GM06990 (cell line): ENCODE data around the gene DNMT3A.

Experiments
- DNase-seq: peaks from one replicate; pipeline ENCODE4 v3.0.0-alpha.2; 2011; ENCODE audit not compliant: insufficient read length; ENCODE audit errors: extremely low read depth
- H3K27me3 ChIP-seq: replicated peaks from 2 replicates; pipeline ENCODE4 v1.6.0; 2011; ENCODE audit warnings: low read length; ENCODE audit not compliant: control insufficient read depth, insufficient read depth
- H3K36me3 ChIP-seq: 2 replicates; pipeline ENCODE4 v1.5.1; 2011; ENCODE audit warnings: low read length; ENCODE audit not compliant: control insufficient read depth, insufficient read depth
- H3K4me3 ChIP-seq: replicated peaks from 2 replicates; pipeline ENCODE4 v1.5.1; 2011; ENCODE audit warnings: low read depth, mild to moderate bottlenecking, control low read depth, low read length
- CTCF ChIP-seq: IDR thresholded peaks from 2 replicates; pipeline ENCODE4 v1.5.1; 2011; ENCODE audit warnings: low read length, control low read depth, mild to moderate bottlenecking, inconsistent platforms; ENCODE audit not compliant: insufficient read depth, poor library complexity, severe bottlenecking

The DNMT3A gene

GRCh38 chr2:25314514-25315315 lies 27.0 kb downstream of the DNMT3A start:
- Histone ChIP-seq H3K36me3 (peaks cover 12% of the 10 kb centered on the region), H3K4me3 (no peak overlapping the region), H3K27me3 (no peaks in the 10 kb centered on the region)
- peak; percentile 80 for DNase-seq
- TF ChIP-seq CTCF = no peak

- Histone ChIP-seq H3K36me3 (peaks cover 14% of the 10 kb centered on the region), H3K27me3 (no peaks in the 10 kb centered on the region), H3K4me3 (no peak overlapping the region)
- no peak for DNase-seq
- no peak for TF ChIP-seq CTCF
Observed at GRCh38 chr2:25313711-25314513, 27.8 kb downstream of the DNMT3A start.

GRCh38 chr2:25312958-25313710 lies 28.6 kb downstream of the DNMT3A start:
- Histone ChIP-seq H3K27me3 (no peaks in the 10 kb centered on the region), H3K36me3 (peaks cover 15% of the 10 kb centered on the region), H3K4me3 (no peak overlapping the region)
- TF ChIP-seq CTCF = no peak
- DNase-seq = no peak

- no peak for TF ChIP-seq CTCF
- Histone ChIP-seq H3K36me3 (peaks cover 16% of the 10 kb centered on the region), H3K4me3 (no peak overlapping the region), H3K27me3 (no peaks in the 10 kb centered on the region)
- no peak for DNase-seq
Observed at GRCh38 chr2:25311865-25312575, 29.7 kb downstream of the DNMT3A start.
